ENCODE measurements around the gene EFCAB8.

Gene EFCAB8

DNA sequence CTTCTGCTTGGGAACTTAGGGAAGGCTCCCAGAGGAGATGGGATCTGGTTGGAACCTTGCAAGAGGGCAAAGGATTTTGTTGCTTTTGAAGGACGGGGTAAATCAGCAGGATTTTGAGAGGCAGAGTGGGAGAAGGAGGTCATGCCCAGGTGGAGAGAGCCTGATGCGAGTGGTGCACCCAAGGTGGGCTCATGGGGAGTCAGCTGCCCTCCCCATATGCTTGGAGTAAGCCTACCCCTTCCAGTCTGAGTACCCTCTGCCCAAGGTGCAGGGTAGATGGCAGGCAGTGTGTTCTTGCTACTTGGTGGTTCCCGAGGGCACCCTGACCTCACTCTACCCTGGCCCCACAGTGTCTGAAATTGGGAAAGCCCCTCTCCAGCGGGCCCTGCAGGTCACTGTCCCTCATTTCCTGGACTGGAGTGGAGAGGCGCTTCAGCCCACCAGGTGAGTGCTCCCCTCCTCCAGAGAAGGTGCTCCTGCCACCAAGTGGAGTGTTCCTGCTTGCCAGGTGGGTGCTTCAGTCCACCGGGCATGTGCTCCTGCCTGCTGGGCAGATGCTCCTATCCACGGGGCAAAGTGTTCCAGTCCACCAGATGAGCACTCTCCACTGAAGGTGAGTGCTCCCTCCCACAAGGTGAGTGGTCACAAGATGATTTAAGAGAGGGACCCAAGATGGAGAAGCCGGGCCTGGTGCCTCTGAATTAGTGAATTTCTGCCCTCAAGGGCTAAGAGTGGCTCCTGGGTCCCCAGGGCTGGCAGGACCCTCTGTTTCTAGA is 152.1 kb downstream of the EFCAB8 start:
- no peak for FAIRE-seq
